Dendritic cell treated with granulocyte-macrophage colony-stimulating factor and Interleukin-4, amounts not matched to agents 40 ng/mL and 50 ng/mL, for 4 days (primary cell): ENCODE measurements around the gene CMTM5.
"Not testable (repeated sequence)": the region's sequence is repeated elsewhere in the genome, so short reads cannot be mapped to it uniquely, and the experiment has no call there.

ENCODE experiments used
- H3K27ac Mint-ChIP-seq: one replicate; pipeline ENCODE4 v1.8.0; 2022; ENCODE audit warnings: mild to moderate bottlenecking, mixed read lengths
- H3K27me3 Mint-ChIP-seq: one replicate; pipeline ENCODE4 v1.8.0; 2022; ENCODE audit warnings: mild to moderate bottlenecking, mixed read lengths
- H3K36me3 Mint-ChIP-seq: one replicate; pipeline ENCODE4 v1.8.0; 2022; ENCODE audit warnings: low read depth, mixed read lengths
- H3K4me1 Mint-ChIP-seq: one replicate; pipeline ENCODE4 v1.8.0; 2022; ENCODE audit warnings: low read depth, mixed read lengths
- H3K4me3 Mint-ChIP-seq: one replicate; pipeline ENCODE4 v1.8.0; 2022; ENCODE audit warnings: mild to moderate bottlenecking, moderate library complexity, mixed read lengths
- H3K9me3 Mint-ChIP-seq: one replicate; pipeline ENCODE4 v1.8.0; 2022; ENCODE audit warnings: mixed read lengths
- intact Hi-C: fragments of 100-400 bp; cut with micrococcal nuclease; formaldehyde crosslinking; loops from one replicate; pipeline ENCODE4 v1.15.0; 2022

Gene CMTM5

DNA sequence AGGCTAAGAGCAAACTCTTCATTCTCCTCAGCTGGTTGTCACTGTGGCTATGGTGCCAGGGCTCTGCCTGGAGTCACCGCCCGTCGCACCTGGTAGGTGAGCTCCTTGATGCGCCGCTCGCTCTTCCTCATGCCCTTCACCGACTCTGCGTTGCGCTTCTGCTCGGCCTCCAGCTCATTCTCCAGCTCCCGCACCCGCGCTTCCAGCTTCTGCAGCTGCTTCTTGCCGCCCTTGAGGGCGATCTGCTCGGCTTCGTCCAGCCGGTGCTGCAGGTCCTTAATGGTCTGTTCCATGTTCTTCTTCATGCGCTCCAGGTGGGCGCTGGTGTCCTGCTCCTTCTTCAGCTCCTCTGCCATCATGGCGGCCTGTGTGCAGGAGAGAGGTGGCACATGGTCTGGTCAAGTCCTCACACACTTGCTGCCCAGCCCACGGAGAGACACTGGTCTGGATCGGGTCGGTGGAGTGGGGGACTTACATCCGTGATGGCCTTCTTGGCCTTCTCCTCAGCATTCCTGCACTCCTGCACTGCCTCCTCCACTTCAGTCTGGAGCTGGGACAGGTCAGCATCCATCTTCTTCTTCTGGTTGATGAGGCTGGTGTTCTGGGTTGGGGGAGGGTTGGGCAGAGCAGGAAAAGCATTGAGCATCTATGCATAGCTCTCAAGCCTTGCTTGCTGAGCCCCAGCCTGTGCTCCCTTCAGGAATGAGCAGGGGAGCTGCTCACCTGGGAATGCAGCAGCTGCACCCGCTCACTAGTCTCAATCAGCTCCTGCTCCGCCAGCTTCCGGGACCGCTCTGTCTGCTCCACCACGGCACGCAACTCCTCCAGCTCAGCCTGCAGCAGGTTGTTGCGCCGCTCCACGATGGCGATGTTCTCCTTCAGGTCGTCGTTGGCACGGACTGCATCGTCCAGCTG lies 38.3 kb downstream of the CMTM5 start:
- H3K27me3 Mint-ChIP-seq, result peaks cover 2% of the 10 kb centered on the region

DNA sequence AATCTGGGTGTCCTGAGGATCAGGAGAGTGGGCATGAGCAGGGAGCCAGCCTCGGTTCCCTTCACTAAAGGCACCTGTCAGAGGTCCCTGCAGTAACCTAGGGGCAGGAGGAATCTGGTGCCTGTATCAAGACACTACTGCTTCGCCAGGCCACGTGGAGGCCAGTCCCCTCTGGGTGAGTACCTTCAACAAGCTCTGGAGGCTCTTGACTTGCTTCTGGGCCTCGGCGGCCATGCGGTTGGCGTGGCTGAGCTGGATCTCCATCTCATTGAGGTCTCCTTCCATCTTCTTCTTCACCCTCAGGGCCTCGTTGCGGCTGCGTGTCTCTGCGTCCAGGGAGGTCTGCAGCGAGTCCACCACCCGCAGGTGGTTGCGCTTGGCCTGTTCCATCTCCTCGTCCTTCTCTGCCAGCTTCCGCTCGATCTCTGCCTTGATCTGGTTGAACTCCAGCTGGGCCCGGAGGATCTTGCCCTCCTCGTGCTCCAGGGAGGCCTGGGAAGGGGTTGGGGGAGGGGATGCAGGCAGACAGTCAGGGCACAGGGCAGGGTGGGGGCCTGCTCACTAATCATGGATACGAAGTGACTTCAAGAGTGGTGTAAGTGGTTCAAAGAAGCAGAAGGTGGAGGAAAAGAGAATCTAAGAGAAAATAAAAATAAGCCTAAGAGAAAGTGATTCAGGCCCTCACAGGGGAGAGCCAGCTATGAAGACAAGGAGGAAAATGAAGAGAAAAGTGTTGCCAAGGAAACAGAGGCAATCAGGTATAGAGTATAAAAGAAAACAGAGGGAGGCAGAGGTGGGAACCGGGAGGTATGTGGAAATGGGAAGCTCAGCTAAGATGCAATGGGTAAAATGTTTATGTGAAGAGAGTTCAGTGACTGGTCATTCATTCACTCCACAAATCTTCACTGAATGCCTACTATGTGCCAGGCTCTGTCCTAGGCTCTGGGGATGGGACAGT lies 39.3 kb downstream of the CMTM5 start:
- no peaks in the 10 kb centered on the region for H3K9me3 Mint-ChIP-seq
- no peaks in the 10 kb centered on the region for H3K4me1 Mint-ChIP-seq
- no peaks in the 10 kb centered on the region for H3K36me3 Mint-ChIP-seq
- H3K27ac Mint-ChIP-seq, result no peak overlapping the region
- no peak overlapping the region for H3K4me3 Mint-ChIP-seq
- intact Hi-C loops, result no loop called here
- H3K27me3 Mint-ChIP-seq, result peaks cover 2% of the 10 kb centered on the region

More for the DNA sequence above, 38.3 kb downstream of the CMTM5 start:
- Mint-ChIP-seq H3K27ac (no peak overlapping the region), H3K36me3 (no peaks in the 10 kb centered on the region), H3K4me3 (no peak overlapping the region), H3K4me1 (no peaks in the 10 kb centered on the region), H3K9me3 (no peaks in the 10 kb centered on the region)
- intact Hi-C loops, result no loop called here

DNA sequence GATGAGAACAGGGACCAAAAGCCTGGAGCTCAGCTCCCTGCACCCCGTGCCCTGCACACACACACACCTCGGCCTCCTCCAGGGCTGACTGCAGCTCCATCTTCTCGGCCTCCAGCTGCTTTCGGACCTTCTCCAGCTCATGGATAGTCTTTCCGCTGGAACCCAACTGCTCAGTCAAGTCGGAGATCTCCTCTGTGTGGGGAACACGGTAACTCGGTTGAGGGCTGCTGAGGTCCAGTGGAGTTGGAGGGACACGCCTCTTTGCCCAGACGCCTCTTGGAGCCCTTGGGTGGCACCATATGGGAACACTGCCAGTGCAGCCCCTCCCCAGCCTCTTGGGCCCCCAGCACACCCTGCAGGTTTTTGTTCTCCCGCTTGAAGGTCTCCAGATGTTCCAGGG lies 40.0 kb downstream of the CMTM5 start:
- intact Hi-C loops, result no loop called here
- Mint-ChIP-seq H3K9me3 (no peaks in the 10 kb centered on the region), H3K4me3 (no peak overlapping the region), H3K27me3 (peaks cover 2% of the 10 kb centered on the region), H3K36me3 (no peaks in the 10 kb centered on the region), H3K27ac (no peak overlapping the region), H3K4me1 (no peaks in the 10 kb centered on the region)

DNA sequence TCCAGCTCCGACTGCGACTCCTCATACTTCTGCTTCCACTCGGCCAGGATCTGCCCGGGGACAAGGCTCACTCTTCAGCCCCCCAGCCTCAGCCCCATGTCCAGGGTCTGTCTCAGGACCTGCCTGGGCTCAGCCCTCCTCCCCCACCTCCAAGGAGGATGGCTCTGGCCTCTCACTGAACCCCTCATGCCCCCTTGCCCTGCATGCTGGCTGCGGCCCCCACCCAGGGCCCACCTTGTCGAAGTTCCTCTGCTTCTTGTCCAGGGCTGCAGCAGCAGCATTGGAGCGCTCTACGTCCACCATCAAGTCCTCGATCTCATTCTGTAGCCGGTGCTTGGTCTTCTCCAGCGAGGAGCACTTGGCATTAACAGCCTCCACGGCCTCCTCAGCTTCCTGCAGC lies 40.4 kb downstream of the CMTM5 start:
- intact Hi-C loops, H3K36me3 Mint-ChIP-seq, H3K27ac Mint-ChIP-seq, H3K27me3 Mint-ChIP-seq, H3K9me3 Mint-ChIP-seq, H3K4me1 Mint-ChIP-seq, H3K4me3 Mint-ChIP-seq: not testable (repeated sequence)

DNA sequence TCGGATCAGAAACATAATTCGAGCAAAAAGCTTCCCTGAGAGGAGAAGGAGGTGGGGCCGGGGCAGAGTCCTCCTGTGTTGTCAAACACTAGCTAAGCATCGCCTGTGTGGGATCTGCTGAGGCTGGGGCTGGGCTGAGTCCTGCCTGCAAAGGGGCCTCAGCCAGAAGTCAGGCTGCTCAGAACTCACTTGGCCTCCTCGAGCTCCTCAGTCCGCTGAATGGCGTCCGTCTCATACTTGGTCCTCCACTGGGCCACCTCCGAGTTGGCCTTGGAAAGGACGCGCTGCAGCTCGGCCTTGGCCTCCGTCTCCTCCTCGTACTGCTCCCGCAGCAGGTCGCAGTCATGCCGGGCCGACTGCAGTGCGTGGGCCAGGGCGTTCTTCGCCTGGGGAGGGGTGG lies 41.2 kb downstream of the CMTM5 start:
- Mint-ChIP-seq H3K4me1 (no peaks in the 10 kb centered on the region), H3K27me3 (peaks cover 2% of the 10 kb centered on the region), H3K9me3 (no peaks in the 10 kb centered on the region), H3K27ac (no peak overlapping the region), H3K36me3 (no peaks in the 10 kb centered on the region), H3K4me3 (no peak overlapping the region)
- intact Hi-C loops, result no loop called here

DNA sequence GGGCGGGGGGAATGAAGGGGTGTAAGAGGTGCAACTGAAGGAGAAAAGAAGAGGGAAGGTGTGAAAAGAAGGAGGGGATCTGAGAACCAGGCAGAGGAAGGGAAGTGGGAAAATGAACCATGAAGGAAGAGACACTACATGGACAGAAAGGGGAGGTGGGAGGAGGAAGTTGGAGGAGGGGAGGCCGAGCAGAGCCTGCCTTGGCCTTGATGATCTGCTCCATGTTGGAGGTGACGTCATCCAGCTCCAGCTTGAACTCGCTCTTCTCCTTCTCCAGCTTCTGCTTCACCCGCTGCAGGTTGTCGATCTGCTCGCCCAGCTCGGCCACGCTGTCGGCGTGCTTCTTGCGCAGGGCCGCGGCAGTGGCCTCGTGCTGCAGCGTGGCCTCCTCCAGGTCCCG lies 42.8 kb downstream of the CMTM5 start:
- H3K27ac Mint-ChIP-seq, intact Hi-C loops, H3K4me3 Mint-ChIP-seq: not testable (repeated sequence)

DNA sequence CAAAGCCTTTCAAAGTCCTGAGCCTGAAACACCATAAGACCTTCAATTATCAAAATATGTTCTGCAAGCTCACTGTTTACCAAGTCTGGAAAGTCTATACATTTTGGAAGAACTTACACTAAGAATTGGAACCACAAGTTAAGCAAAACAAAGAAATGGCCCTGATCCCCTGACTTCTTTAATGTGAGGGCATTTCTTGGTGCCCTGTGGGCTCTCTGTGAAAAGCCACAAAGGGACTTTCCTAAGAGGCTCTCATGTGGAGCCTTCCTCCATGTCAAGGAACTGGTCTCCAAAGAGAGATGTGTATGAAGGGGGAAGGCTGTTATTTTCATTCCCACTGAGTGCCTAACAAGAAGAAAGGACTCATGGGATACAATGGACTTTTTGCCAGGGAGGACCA lies 44.7 kb downstream of the CMTM5 start:
- intact Hi-C loops, result no loop called here
- Mint-ChIP-seq H3K9me3 (no peaks in the 10 kb centered on the region), H3K4me1 (no peaks in the 10 kb centered on the region), H3K27ac (no peak overlapping the region), H3K36me3 (no peaks in the 10 kb centered on the region), H3K27me3 (peaks cover 4% of the 10 kb centered on the region), H3K4me3 (no peak overlapping the region)

More for the DNA sequence above, 42.8 kb downstream of the CMTM5 start:
- not testable (repeated sequence) for H3K36me3 Mint-ChIP-seq, H3K9me3 Mint-ChIP-seq, H3K4me1 Mint-ChIP-seq, H3K27me3 Mint-ChIP-seq

DNA sequence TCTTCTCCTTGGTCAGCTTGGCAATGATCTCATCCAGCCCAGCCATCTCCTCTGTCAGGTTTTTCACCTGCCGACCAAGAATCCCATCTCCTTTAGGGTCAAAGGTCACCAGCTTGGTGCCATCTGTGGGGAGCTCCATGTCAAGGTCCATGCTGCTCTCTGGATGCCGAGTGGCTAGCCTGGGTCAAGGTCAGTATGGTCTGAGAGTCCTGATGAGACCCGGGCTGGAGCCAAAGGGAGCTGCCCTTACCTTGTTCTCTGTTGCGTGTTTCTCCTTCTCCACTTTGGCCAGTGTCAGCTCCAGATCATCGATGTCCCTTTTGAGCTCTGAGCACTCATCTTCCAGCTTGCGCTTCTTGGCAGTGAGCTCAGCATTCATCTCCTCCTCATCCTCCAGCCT lies 46.8 kb downstream of the CMTM5 start:
- H3K27ac Mint-ChIP-seq, result no peak overlapping the region
- intact Hi-C loops, result no loop called here
- H3K4me1 Mint-ChIP-seq, result no peaks in the 10 kb centered on the region
- H3K4me3 Mint-ChIP-seq, result no peak overlapping the region
- peaks cover 6% of the 10 kb centered on the region for H3K27me3 Mint-ChIP-seq
- no peaks in the 10 kb centered on the region for H3K9me3 Mint-ChIP-seq
- H3K36me3 Mint-ChIP-seq, result no peaks in the 10 kb centered on the region

DNA sequence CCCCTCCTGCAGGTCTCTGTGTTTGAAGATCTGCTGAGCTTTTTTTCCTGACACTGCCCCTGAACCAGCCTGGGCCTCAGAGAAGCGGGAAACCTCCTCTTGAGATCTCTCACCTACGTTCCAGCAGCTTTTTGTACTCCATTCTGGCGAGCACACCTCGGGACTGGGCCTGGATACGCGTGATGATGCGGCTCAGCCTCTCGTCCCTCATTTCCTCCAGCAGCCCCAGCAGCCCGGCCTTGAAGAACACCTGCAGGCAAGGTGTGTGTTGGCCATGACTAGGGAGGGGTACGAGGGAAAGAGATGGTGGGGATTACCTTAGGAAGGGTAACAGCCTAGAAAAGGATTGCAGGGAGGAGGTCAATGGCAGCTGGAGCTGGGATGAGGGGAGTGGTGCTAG lies 48.3 kb downstream of the CMTM5 start:
- no peaks in the 10 kb centered on the region for H3K36me3 Mint-ChIP-seq
- H3K27ac Mint-ChIP-seq, result no peak overlapping the region
- intact Hi-C loops, result no loop called here
- H3K9me3 Mint-ChIP-seq, result no peaks in the 10 kb centered on the region
- H3K27me3 Mint-ChIP-seq, result peaks cover 8% of the 10 kb centered on the region
- H3K4me3 Mint-ChIP-seq, result no peak overlapping the region
- H3K4me1 Mint-ChIP-seq, result no peaks in the 10 kb centered on the region

DNA sequence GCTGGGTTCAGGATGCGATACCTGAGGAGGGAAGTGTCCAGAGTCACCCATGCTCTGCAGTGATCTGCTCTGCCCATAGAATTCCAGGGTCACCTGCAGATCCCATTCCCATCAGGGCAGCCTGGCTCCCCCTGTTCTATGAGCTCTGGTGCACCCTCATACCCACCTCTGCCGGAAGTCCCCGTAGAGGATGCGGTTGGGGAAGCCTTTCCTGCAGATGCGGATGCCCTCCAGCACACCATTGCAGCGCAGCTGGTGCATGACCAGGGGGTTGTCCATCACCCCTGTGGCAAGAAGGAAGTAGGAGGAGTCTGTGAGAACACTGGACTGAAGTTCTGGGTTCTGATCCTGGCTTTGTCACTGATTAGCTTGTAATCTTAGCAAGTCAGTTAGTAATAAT lies 49.0 kb downstream of the CMTM5 start:
- H3K27ac Mint-ChIP-seq, H3K9me3 Mint-ChIP-seq, H3K4me3 Mint-ChIP-seq, intact Hi-C loops, H3K36me3 Mint-ChIP-seq, H3K27me3 Mint-ChIP-seq, H3K4me1 Mint-ChIP-seq: not testable (repeated sequence)

DNA sequence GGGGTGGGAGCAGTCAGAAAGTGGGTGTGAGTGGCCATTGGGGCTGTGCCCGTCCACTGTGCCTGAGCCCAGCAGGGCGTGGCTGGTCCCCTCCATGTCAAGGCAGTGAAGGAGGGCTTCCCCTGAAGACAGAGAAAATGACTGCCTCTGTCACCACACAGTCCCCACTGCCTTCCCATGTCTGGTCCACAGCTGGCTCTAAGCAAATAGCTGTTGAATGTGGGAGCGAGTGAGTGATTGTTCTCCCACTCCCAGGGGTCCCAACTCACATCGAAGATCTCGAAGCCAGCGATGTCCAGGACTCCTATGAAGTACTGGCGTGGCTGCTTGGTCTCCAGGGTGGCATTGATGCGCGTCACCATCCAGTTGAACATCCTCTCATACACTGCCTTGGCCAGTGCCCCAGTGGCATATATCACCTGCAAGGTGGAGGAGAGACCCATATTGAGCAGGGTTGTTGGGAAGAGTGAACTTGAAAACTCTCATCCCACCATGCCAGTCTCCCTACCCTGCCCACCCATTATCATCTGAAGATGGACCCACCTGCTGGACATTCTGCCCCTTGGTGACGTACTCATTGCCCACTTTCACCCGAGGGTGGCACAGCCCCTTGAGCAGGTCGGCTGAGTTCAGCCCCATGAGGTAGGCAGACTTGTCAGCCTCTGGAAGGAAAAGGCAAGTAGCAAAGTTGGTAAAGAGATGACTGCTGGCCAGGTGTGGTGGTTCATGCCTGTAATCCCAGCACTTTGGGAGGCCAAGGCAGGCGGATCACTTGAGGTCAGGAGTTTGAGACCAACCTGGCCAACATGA lies 52.0 kb downstream of the CMTM5 start:
- intact Hi-C loops, result no loop called here
- Mint-ChIP-seq H3K27me3 (peaks cover 13% of the 10 kb centered on the region), H3K4me3 (no peak overlapping the region), H3K4me1 (no peaks in the 10 kb centered on the region), H3K9me3 (no peaks in the 10 kb centered on the region), H3K27ac (no peak overlapping the region), H3K36me3 (no peaks in the 10 kb centered on the region)
